Loucy (cell line): ENCODE results near the gene EMX2.

Experiments used
- EZH2phosphoT487 ChIP-seq: fragments of 200-600 bp; IDR thresholded peaks from 2 replicates; pipeline ENCODE4 v1.6.1; 2018; ENCODE audit warnings: antibody characterized with exemption, mild to moderate bottlenecking, moderate library complexity, borderline replicate concordance
- TF ChIP-seq, protein P1 (sequence below): fragments of 200-600 bp; sonication (generic); conservative IDR thresholded peaks from 2 replicates; pipeline ENCODE4 v1.5.1; 2014; ENCODE audit warnings: mild to moderate bottlenecking, antibody characterized with exemption, low read length

DNA sequence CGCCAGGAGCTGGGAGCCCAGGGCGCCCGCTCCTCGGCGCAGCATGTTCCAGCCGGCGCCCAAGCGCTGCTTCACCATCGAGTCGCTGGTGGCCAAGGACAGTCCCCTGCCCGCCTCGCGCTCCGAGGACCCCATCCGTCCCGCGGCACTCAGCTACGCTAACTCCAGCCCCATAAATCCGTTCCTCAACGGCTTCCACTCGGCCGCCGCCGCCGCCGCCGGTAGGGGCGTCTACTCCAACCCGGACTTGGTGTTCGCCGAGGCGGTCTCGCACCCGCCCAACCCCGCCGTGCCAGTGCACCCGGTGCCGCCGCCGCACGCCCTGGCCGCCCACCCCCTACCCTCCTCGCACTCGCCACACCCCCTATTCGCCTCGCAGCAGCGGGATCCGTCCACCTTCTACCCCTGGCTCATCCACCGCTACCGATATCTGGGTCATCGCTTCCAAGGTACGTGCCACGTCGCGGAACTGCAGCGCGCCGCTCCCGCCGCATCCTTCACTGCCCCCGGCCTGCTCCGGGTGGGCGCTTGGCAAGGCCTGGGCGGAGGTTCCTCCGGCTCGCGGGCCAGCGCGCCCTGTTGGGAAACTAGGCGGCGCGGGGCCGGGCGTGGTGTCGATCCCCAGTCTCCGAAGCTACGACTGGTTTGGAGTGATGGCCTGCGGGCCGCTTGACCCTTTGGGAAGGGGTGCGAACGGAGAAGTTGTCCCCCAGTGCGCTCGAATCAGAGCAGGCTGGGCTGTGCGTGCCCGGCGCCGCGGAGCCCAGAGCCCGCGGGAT, 868 bp downstream of the EMX2 start:
- TF ChIP-seq, protein P1, sequence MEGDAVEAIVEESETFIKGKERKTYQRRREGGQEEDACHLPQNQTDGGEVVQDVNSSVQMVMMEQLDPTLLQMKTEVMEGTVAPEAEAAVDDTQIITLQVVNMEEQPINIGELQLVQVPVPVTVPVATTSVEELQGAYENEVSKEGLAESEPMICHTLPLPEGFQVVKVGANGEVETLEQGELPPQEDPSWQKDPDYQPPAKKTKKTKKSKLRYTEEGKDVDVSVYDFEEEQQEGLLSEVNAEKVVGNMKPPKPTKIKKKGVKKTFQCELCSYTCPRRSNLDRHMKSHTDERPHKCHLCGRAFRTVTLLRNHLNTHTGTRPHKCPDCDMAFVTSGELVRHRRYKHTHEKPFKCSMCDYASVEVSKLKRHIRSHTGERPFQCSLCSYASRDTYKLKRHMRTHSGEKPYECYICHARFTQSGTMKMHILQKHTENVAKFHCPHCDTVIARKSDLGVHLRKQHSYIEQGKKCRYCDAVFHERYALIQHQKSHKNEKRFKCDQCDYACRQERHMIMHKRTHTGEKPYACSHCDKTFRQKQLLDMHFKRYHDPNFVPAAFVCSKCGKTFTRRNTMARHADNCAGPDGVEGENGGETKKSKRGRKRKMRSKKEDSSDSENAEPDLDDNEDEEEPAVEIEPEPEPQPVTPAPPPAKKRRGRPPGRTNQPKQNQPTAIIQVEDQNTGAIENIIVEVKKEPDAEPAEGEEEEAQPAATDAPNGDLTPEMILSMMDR, result no peak
- TF ChIP-seq EZH2phosphoT487, result no peak
